GM23338 (cell line): ENCODE measurements around the gene HIP1. TPM values are rescaled to one million over a fixed set of nuclear protein-coding genes. Genes with fewer than 3 reads are reported as not detected.

ENCODE experiments used
- ATAC-seq: fragments of 200-7000 bp; cut with Tn5 transposase; 3 replicates; pipeline ENCODE4 v1.9.1; 2020
- DNase-seq: peaks from one replicate; pipeline ENCODE4 v3.0.0-alpha.2; 2015; ENCODE audit warnings: low spot score
- H2AFZ ChIP-seq: fragments of 200-600 bp; sonication (generic); 2 replicates; pipeline ENCODE4 v1.8.0; 2016; ENCODE audit warnings: antibody characterized with exemption, mild to moderate bottlenecking, moderate library complexity
- H3F3A ChIP-seq: fragments of 200-600 bp; sonication (generic); replicated peaks from 2 replicates; pipeline ENCODE4 v1.8.0; 2017; ENCODE audit warnings: antibody characterized with exemption, mixed run types, low read depth
- H3K27ac ChIP-seq: fragments of 200-600 bp; sonication (generic); 2 replicates; pipeline ENCODE4 v1.6.1; 2016; ENCODE audit warnings: low read depth
- H3K27me3 ChIP-seq: fragments of 200-600 bp; sonication (generic); 2 replicates; pipeline ENCODE4 v1.8.0; 2016; ENCODE audit warnings: mild to moderate bottlenecking, mixed run types, moderate library complexity; ENCODE audit not compliant: insufficient read depth
- H3K36me3 ChIP-seq: fragments of 200-600 bp; sonication (generic); 2 replicates; pipeline ENCODE4 v1.8.0; 2016; ENCODE audit warnings: mild to moderate bottlenecking; ENCODE audit not compliant: insufficient read depth
- H3K4me1 ChIP-seq: fragments of 200-600 bp; sonication (generic); 2 replicates; pipeline ENCODE4 v1.8.0; 2016; ENCODE audit warnings: mild to moderate bottlenecking, moderate library complexity; ENCODE audit not compliant: insufficient read depth
- H3K4me2 ChIP-seq: fragments of 200-600 bp; sonication (generic); 2 replicates; pipeline ENCODE4 v1.7.1; 2017; ENCODE audit warnings: mixed run types
- H3K4me3 ChIP-seq: fragments of 200-600 bp; sonication (generic); 2 replicates; pipeline ENCODE4 v1.6.1; 2016; ENCODE audit warnings: mixed run types
- H3K79me2 ChIP-seq: fragments of 200-600 bp; sonication (generic); replicated peaks from 2 replicates; pipeline ENCODE4 v1.8.0; 2017; ENCODE audit warnings: mild to moderate bottlenecking; ENCODE audit not compliant: insufficient read depth
- H3K9me2 ChIP-seq: fragments of 200-600 bp; sonication (generic); 2 replicates; pipeline ENCODE4 v1.8.0; 2017; ENCODE audit not compliant: insufficient read depth
- H4K20me1 ChIP-seq: fragments of 200-600 bp; sonication (generic); replicated peaks from 2 replicates; pipeline ENCODE4 v1.8.0; 2017; ENCODE audit warnings: mild to moderate bottlenecking; ENCODE audit not compliant: insufficient read depth
- H3K27ac Mint-ChIP-seq: 2 replicates; pipeline ENCODE4 v1.8.0; 2020; ENCODE audit warnings: inconsistent platforms, mild to moderate bottlenecking, moderate library complexity, mixed read lengths
- H3K27me3 Mint-ChIP-seq: 3 replicates; pipeline ENCODE4 v1.8.0; 2022; ENCODE audit warnings: low read depth, mild to moderate bottlenecking, moderate library complexity, mixed read lengths, inconsistent platforms; ENCODE audit not compliant: insufficient read depth, poor library complexity
- H3K36me3 Mint-ChIP-seq: 3 replicates; pipeline ENCODE4 v1.8.0; 2021; ENCODE audit warnings: low read depth, mild to moderate bottlenecking, inconsistent platforms, moderate library complexity, mixed read lengths
- H3K4me1 Mint-ChIP-seq: 3 replicates; pipeline ENCODE4 v1.8.0; 2020; ENCODE audit warnings: mild to moderate bottlenecking, inconsistent platforms, mixed read lengths
- H3K4me3 Mint-ChIP-seq: 3 replicates; pipeline ENCODE4 v1.8.0; 2021; ENCODE audit warnings: moderate library complexity, mild to moderate bottlenecking, inconsistent platforms, mixed read lengths
- H3K9me3 Mint-ChIP-seq: 3 replicates; pipeline ENCODE4 v1.8.0; 2020; ENCODE audit warnings: moderate library complexity, mild to moderate bottlenecking, inconsistent platforms, mixed read lengths
- CREB1 ChIP-seq: fragments of 250-450 bp; sonication (Bioruptor Pico); IDR thresholded peaks from 2 replicates; pipeline ENCODE4 v1.5.0; 2020; ENCODE audit warnings: low read depth, mild to moderate bottlenecking, moderate library complexity
- EZH2 ChIP-seq: fragments of 200-600 bp; sonication (generic); IDR thresholded peaks from one replicate; pipeline ENCODE4 v1.8.0; 2017; ENCODE audit warnings: antibody characterized with exemption, mild to moderate bottlenecking, low read depth; ENCODE audit not compliant: unreplicated experiment
- EZH2phosphoT487 ChIP-seq: fragments of 200-600 bp; sonication (generic); IDR thresholded peaks from one replicate; pipeline ENCODE4 v1.8.1; 2018; ENCODE audit warnings: antibody characterized with exemption; ENCODE audit not compliant: unreplicated experiment
- JUNB ChIP-seq: IDR thresholded peaks from one replicate; pipeline ENCODE4 v1.6.1; 2016; ENCODE audit warnings: antibody characterized with exemption; ENCODE audit not compliant: unreplicated experiment
- NANOG ChIP-seq: IDR thresholded peaks from 2 replicates; pipeline ENCODE4 v1.6.1; 2016; ENCODE audit warnings: antibody characterized with exemption, borderline replicate concordance
- POLR2AphosphoS5 ChIP-seq: IDR thresholded peaks from 2 replicates; pipeline ENCODE4 v1.6.1; 2016; ENCODE audit warnings: antibody characterized with exemption, low read depth
- REST ChIP-seq: IDR thresholded peaks from one replicate; pipeline ENCODE4 v1.6.1; 2018; ENCODE audit warnings: antibody characterized with exemption; ENCODE audit not compliant: unreplicated experiment
- STAT1 ChIP-seq: IDR thresholded peaks from one replicate; pipeline ENCODE4 v1.6.1; 2016; ENCODE audit warnings: antibody characterized with exemption; ENCODE audit not compliant: unreplicated experiment
- ZNF114 ChIP-seq: fragments of 250-450 bp; sonication (Bioruptor Pico); IDR thresholded peaks from 2 replicates; pipeline ENCODE4 v1.5.0; 2020; ENCODE audit warnings: mild to moderate bottlenecking, moderate library complexity
- ZNF331 ChIP-seq: fragments of 250-450 bp; sonication (Bioruptor Pico); IDR thresholded peaks from 2 replicates; pipeline ENCODE4 v1.5.0; 2020; ENCODE audit warnings: low read depth, mild to moderate bottlenecking, moderate library complexity
- ZNF462 ChIP-seq: fragments of 250-450 bp; sonication (Bioruptor Pico); IDR thresholded peaks from 2 replicates; pipeline ENCODE4 v1.5.0; 2020; ENCODE audit warnings: mild to moderate bottlenecking, moderate library complexity
- polyA plus RNA-seq: library from polyadenylated mRNA; unstranded; fragments of >200 nt; fragmentation: Nextera tagmentation; extraction: Ambion mirVana; gene quantifications from 2 replicates; pipeline ENCODE4 v1.2.1, GENCODE V29; 2016
- total RNA-seq: library from RNA; depleted of rRNA; stranded (reverse); fragments of >200 nt; shearing (Covaris generic); gene quantifications from 2 replicates; pipeline ENCODE4 v1.2.3, GENCODE V29; 2014
- TF ChIP-seq, protein P1 (sequence below), 2 experiments: fragments of 200-600 bp in 1 of 2; sonication (generic) in 1 of 2; conservative IDR thresholded peaks; 2 replicates each; pipeline versions ENCODE4 v1.5.1 to v1.6.1; 2016 to 2017; ENCODE audit warnings: antibody characterized with exemption in 2 of 2, low read depth in 2 of 2, mild to moderate bottlenecking in 2 of 2, moderate library complexity in 1 of 2
- TF ChIP-seq, protein P2 (sequence below): IDR thresholded peaks from 2 replicates; pipeline ENCODE4 v1.6.1; 2016; ENCODE audit warnings: antibody characterized with exemption

HIP1 gene
- total and polyA plus RNA-seq, 2 experiments from 2014 or later, result 24.9 to 80.8 TPM

DNA sequence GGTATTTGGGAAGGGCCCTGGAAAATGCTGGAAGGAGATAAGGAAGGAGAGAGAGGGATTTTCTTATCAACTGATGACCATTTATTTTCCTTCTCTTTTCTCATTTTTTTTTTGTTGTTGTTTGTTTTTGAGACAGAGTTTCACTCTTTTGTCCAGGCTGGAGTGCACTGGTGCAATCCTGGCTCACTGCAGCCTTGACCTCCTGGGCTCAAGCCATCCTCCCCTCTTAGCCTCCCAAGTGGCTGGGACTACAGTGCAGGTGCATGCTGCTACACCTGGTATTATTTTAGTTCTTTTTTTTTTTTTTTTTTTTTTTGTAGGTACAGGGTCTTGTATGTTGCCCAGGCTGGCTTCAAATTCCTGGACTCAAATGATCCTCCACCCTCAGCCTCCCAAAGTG lies 52.2 kb downstream of the HIP1 start:
- H3K27ac ChIP-seq, result no peak overlapping the region
- Mint-ChIP-seq H3K4me1 (peaks cover 8% of the 10 kb centered on the region; the same call in 2 of the 3 replicates), H3K27ac (no peak overlapping the region), H3K27me3 (peaks cover 1% of the 10 kb centered on the region), H3K9me3 (no peaks in the 10 kb centered on the region), H3K4me3 (no peak overlapping the region), H3K36me3 (no peaks in the 10 kb centered on the region)
- H3F3A ChIP-seq, result no peaks in the 10 kb centered on the region
- no peaks in the 10 kb centered on the region for H3K9me2 ChIP-seq
- ATAC-seq (no peak), DNase-seq (no peak)
- no peaks in the 10 kb centered on the region for H4K20me1 ChIP-seq
- TF ChIP-seq EZH2phosphoT487 (no peak), EZH2 (no peak), JUNB (no peak), ZNF462 (no peak), POLR2AphosphoS5 (no peak), REST (no peak), STAT1 (no peak), CREB1 (CRISPR knock-in tag) (no peak), NANOG (no peak), ZNF114 (CRISPR knock-in tag) (no peak), ZNF331 (CRISPR knock-in tag) (no peak)
- TF ChIP-seq, protein P1, sequence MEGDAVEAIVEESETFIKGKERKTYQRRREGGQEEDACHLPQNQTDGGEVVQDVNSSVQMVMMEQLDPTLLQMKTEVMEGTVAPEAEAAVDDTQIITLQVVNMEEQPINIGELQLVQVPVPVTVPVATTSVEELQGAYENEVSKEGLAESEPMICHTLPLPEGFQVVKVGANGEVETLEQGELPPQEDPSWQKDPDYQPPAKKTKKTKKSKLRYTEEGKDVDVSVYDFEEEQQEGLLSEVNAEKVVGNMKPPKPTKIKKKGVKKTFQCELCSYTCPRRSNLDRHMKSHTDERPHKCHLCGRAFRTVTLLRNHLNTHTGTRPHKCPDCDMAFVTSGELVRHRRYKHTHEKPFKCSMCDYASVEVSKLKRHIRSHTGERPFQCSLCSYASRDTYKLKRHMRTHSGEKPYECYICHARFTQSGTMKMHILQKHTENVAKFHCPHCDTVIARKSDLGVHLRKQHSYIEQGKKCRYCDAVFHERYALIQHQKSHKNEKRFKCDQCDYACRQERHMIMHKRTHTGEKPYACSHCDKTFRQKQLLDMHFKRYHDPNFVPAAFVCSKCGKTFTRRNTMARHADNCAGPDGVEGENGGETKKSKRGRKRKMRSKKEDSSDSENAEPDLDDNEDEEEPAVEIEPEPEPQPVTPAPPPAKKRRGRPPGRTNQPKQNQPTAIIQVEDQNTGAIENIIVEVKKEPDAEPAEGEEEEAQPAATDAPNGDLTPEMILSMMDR (conservative IDR thresholded peaks at IDR 0.05; ENCODE audit: low read depth in 2 of 2), result no peak
- TF ChIP-seq, protein P2, sequence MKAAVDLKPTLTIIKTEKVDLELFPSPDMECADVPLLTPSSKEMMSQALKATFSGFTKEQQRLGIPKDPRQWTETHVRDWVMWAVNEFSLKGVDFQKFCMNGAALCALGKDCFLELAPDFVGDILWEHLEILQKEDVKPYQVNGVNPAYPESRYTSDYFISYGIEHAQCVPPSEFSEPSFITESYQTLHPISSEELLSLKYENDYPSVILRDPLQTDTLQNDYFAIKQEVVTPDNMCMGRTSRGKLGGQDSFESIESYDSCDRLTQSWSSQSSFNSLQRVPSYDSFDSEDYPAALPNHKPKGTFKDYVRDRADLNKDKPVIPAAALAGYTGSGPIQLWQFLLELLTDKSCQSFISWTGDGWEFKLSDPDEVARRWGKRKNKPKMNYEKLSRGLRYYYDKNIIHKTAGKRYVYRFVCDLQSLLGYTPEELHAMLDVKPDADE, result no peak
- no peaks in the 10 kb centered on the region for H3K79me2 ChIP-seq
- no peak overlapping the region for H3K4me2 ChIP-seq
- H3K4me3 ChIP-seq, result no peak overlapping the region
- H2AFZ ChIP-seq, result no peak overlapping the region
- no peaks in the 10 kb centered on the region for H3K27me3 ChIP-seq
- no peaks in the 10 kb centered on the region for H3K36me3 ChIP-seq
- H3K4me1 ChIP-seq, result no peaks in the 10 kb centered on the region; the same call in 1 of the 2 replicates
